CD4-positive, CD25-positive, alpha-beta regulatory T cell (primary cell): ENCODE results near the gene XPR1. TPM values are rescaled to one million over a fixed set of nuclear protein-coding genes. Genes with fewer than 3 reads are reported as not detected.

Source experiments
- ATAC-seq, 2 donors: fragments of 150-1000 bp; cut with Tn5 transposase; one replicate each; pipeline ENCODE4 v1.10.0; 2021; ENCODE audit warnings: low read depth in 2 of 2, moderate number of reproducible peaks in 2 of 2, moderate library complexity in 1 of 2
- DNase-seq, 3 donors: peaks; one replicate each; pipeline versions ENCODE4 v3.0.0 to v3.0.0-alpha.2; 2012 to 2022; ENCODE audit warnings: mixed read lengths in 1 of 3
- H3K27ac ChIP-seq: one replicate; pipeline ENCODE4 v1.7.0; 2013; ENCODE audit warnings: mild to moderate bottlenecking, low read length; ENCODE audit not compliant: insufficient read depth, poor library complexity, severe bottlenecking
- H3K27me3 ChIP-seq: one replicate; pipeline ENCODE4 v1.7.0; 2013; ENCODE audit warnings: low read length; ENCODE audit not compliant: control insufficient read depth, insufficient read depth
- H3K36me3 ChIP-seq: one replicate; pipeline ENCODE4 v1.7.0; 2013; ENCODE audit warnings: mild to moderate bottlenecking, low read length, moderate library complexity; ENCODE audit not compliant: control insufficient read depth, insufficient read depth
- H3K4me1 ChIP-seq: 2 replicates; pipeline ENCODE4 v1.7.0; 2013; ENCODE audit warnings: mild to moderate bottlenecking, low read length; ENCODE audit not compliant: insufficient read depth, control insufficient read depth, poor library complexity, severe bottlenecking
- H3K4me3 ChIP-seq: one replicate; pipeline ENCODE4 v1.7.0; 2013; ENCODE audit warnings: low read depth, mild to moderate bottlenecking, low read length, moderate library complexity
- H3K9me3 ChIP-seq, 2 experiments: 1 replicate in 1 of 2; 2 replicates in 1 of 2; pipeline ENCODE4 v1.7.0; 2013; ENCODE audit warnings: low read length in 2 of 2, mild to moderate bottlenecking in 1 of 2, moderate library complexity in 1 of 2; ENCODE audit not compliant: control insufficient read depth in 2 of 2
- H3K27ac Mint-ChIP-seq, 3 donors: one replicate each; pipeline ENCODE4 v1.8.0; 2020 to 2022; ENCODE audit warnings: mild to moderate bottlenecking in 3 of 3, mixed read lengths in 3 of 3, moderate library complexity in 2 of 3
- H3K27me3 Mint-ChIP-seq: one replicate; pipeline ENCODE4 v1.8.0; 2022; ENCODE audit warnings: mild to moderate bottlenecking, mixed read lengths
- H3K36me3 Mint-ChIP-seq: one replicate; pipeline ENCODE4 v1.8.0; 2020; ENCODE audit warnings: mixed read lengths
- H3K4me1 Mint-ChIP-seq, 4 donors: one replicate each; pipeline ENCODE4 v1.8.0; 2020 to 2022; ENCODE audit warnings: mixed read lengths in 4 of 4, mild to moderate bottlenecking in 1 of 4
- H3K4me3 Mint-ChIP-seq, 4 donors: one replicate each; pipeline ENCODE4 v1.8.0; 2020 to 2022; ENCODE audit warnings: mild to moderate bottlenecking in 4 of 4, mixed read lengths in 4 of 4, moderate library complexity in 3 of 4
- H3K9me3 Mint-ChIP-seq, 7 donors: one replicate each; pipeline ENCODE4 v1.8.0; 2020 to 2022; ENCODE audit warnings: mixed read lengths in 7 of 7, mild to moderate bottlenecking in 3 of 7, moderate library complexity in 2 of 7
- polyA plus RNA-seq, 4 donors: library from polyadenylated mRNA; unstranded; fragments of 300-500 nt; fragmentation: Illumina TruSeq; gene quantifications; one replicate each; pipeline ENCODE4 v1.2.3, GENCODE V29; 2021
- total RNA-seq: library from RNA; stranded (reverse); gene quantifications from one replicate; pipeline ENCODE4 v1.2.3, GENCODE V29; 2022

XPR1 gene
- total and polyA plus RNA-seq, 5 donors from 2014 or later = 6.4 to 24.2 (median 11.1) TPM

GRCh38 chr1:180888870-180889269, 257.0 kb downstream of the XPR1 start:
- peaks cover 13% of the 10 kb centered on the region for H3K36me3 ChIP-seq
- Mint-ChIP-seq H3K4me1 (peaks cover 0 to 7% (median 2%) of the 10 kb centered on the region in 4 donors), H3K36me3 (peaks cover 13% of the 10 kb centered on the region), H3K4me3 (no peak overlapping the region), H3K27me3 (no peaks in the 10 kb centered on the region), H3K27ac (no peak overlapping the region), H3K9me3 (no peaks in the 10 kb centered on the region)
- H3K9me3 ChIP-seq = no peaks in the 10 kb centered on the region
- DNase-seq = no peak
- no peak overlapping the region for H3K27ac ChIP-seq
- no peaks in the 10 kb centered on the region for H3K27me3 ChIP-seq
- no peaks in the 10 kb centered on the region for H3K4me1 ChIP-seq
- H3K4me3 ChIP-seq = no peak overlapping the region
- ATAC-seq = no peak

- DNase-seq (no peak), ATAC-seq (no peak)
- Histone ChIP-seq H3K4me3 (no peak overlapping the region), H3K4me1 (no peaks in the 10 kb centered on the region), H3K27ac (no peak overlapping the region), H3K27me3 (no peaks in the 10 kb centered on the region), H3K9me3 (no peaks in the 10 kb centered on the region), H3K36me3 (peaks cover 9% of the 10 kb centered on the region)
- peaks cover 11% of the 10 kb centered on the region for H3K36me3 Mint-ChIP-seq
- H3K27me3 Mint-ChIP-seq = no peaks in the 10 kb centered on the region
- no peak overlapping the region for H3K4me3 Mint-ChIP-seq
- H3K27ac Mint-ChIP-seq = no peak overlapping the region
- H3K9me3 Mint-ChIP-seq = no peaks in the 10 kb centered on the region
- peaks cover 0 to 11% (median 3%) of the 10 kb centered on the region in 4 donors for H3K4me1 Mint-ChIP-seq
Measured at GRCh38 chr1:180889325-180889724, 257.5 kb downstream of the XPR1 start.

GRCh38 chr1:180892272-180892671, 260.4 kb downstream of the XPR1 start:
- Mint-ChIP-seq H3K9me3 (no peaks in the 10 kb centered on the region), H3K4me1 (peaks cover 0 to 11% (median 3%) of the 10 kb centered on the region in 4 donors), H3K4me3 (no peak overlapping the region), H3K27me3 (no peaks in the 10 kb centered on the region), H3K27ac (peak overlapping the region in 1 of 3 donors; percentile 9), H3K36me3 (no peaks in the 10 kb centered on the region)
- H3K27ac ChIP-seq = no peak overlapping the region
- H3K36me3 ChIP-seq = no peaks in the 10 kb centered on the region
- no peaks in the 10 kb centered on the region for H3K4me1 ChIP-seq
- no peaks in the 10 kb centered on the region for H3K9me3 ChIP-seq
- H3K27me3 ChIP-seq = no peaks in the 10 kb centered on the region
- no peak for DNase-seq
- no peak overlapping the region for H3K4me3 ChIP-seq
- no peak for ATAC-seq

GRCh38 chr1:180892675-180893074, 260.9 kb downstream of the XPR1 start:
- no peak overlapping the region for H3K4me3 ChIP-seq
- no peaks in the 10 kb centered on the region for H3K36me3 ChIP-seq
- H3K9me3 ChIP-seq = no peaks in the 10 kb centered on the region
- no peaks in the 10 kb centered on the region for H3K27me3 ChIP-seq
- Mint-ChIP-seq H3K27me3 (no peaks in the 10 kb centered on the region), H3K36me3 (no peaks in the 10 kb centered on the region), H3K27ac (peak overlapping the region in 2 of 3 donors; percentile 9 to 24), H3K4me3 (no peak overlapping the region), H3K4me1 (peaks cover 0 to 11% (median 3%) of the 10 kb centered on the region in 4 donors), H3K9me3 (no peaks in the 10 kb centered on the region)
- no peak for DNase-seq
- no peak overlapping the region for H3K27ac ChIP-seq
- ATAC-seq = no peak
- no peaks in the 10 kb centered on the region for H3K4me1 ChIP-seq

- peak in 1 of 3 donors; percentile 28 for DNase-seq
- H3K9me3 Mint-ChIP-seq = no peaks in the 10 kb centered on the region
Measured at GRCh38 chr1:180893614-180894013, 261.8 kb downstream of the XPR1 start.

GRCh38 chr1:180896161-180896560, 264.3 kb downstream of the XPR1 start:
- no peak for ATAC-seq
- Histone ChIP-seq H3K36me3 (no peaks in the 10 kb centered on the region), H3K4me3 (no peak overlapping the region), H3K9me3 (no peaks in the 10 kb centered on the region), H3K27me3 (no peaks in the 10 kb centered on the region), H3K27ac (no peak overlapping the region), H3K4me1 (no peaks in the 10 kb centered on the region)
- peaks cover 1% of the 10 kb centered on the region for H3K27me3 Mint-ChIP-seq
- H3K27ac Mint-ChIP-seq = no peak overlapping the region
- H3K36me3 Mint-ChIP-seq = no peaks in the 10 kb centered on the region
- H3K4me3 Mint-ChIP-seq = no peak overlapping the region
- no peak for DNase-seq
- peaks cover 0 to 11% (median 3%) of the 10 kb centered on the region in 4 donors for H3K4me1 Mint-ChIP-seq
- peaks cover 0 to 3% (median 0%) of the 10 kb centered on the region in 7 donors for H3K9me3 Mint-ChIP-seq

More at GRCh38 chr1:180893614-180894013, 261.8 kb downstream of the XPR1 start:
- Mint-ChIP-seq H3K4me1 (peaks cover 0 to 11% (median 3%) of the 10 kb centered on the region in 4 donors), H3K27me3 (no peaks in the 10 kb centered on the region), H3K36me3 (no peaks in the 10 kb centered on the region), H3K4me3 (no peak overlapping the region), H3K27ac (peak overlapping the region in 1 of 3 donors; percentile 82)
- no peaks in the 10 kb centered on the region for H3K27me3 ChIP-seq
- H3K4me3 ChIP-seq = no peak overlapping the region
- no peak for ATAC-seq
- H3K9me3 ChIP-seq = no peaks in the 10 kb centered on the region
- no peaks in the 10 kb centered on the region for H3K36me3 ChIP-seq
- H3K27ac ChIP-seq = no peak overlapping the region
- no peaks in the 10 kb centered on the region for H3K4me1 ChIP-seq

- no peak for ATAC-seq
- no peak for DNase-seq
- Mint-ChIP-seq H3K4me3 (no peak overlapping the region), H3K27ac (no peak overlapping the region), H3K4me1 (peaks cover 0 to 6% (median 2%) of the 10 kb centered on the region in 4 donors), H3K36me3 (no peaks in the 10 kb centered on the region), H3K27me3 (peaks cover 8% of the 10 kb centered on the region), H3K9me3 (peaks cover 0 to 5% (median 0%) of the 10 kb centered on the region in 7 donors)
- Histone ChIP-seq H3K27me3 (no peaks in the 10 kb centered on the region), H3K9me3 (no peaks in the 10 kb centered on the region), H3K4me1 (no peaks in the 10 kb centered on the region), H3K4me3 (no peak overlapping the region), H3K27ac (no peak overlapping the region), H3K36me3 (no peaks in the 10 kb centered on the region)
Measured at GRCh38 chr1:180898441-180899219, 266.8 kb downstream of the XPR1 start.

- Mint-ChIP-seq H3K27me3 (peaks cover 8% of the 10 kb centered on the region), H3K27ac (no peak overlapping the region), H3K4me3 (no peak overlapping the region), H3K36me3 (no peaks in the 10 kb centered on the region), H3K4me1 (peaks cover 0 to under 1% (median 0%) of the 10 kb centered on the region in 4 donors), H3K9me3 (peaks cover 0 to 5% (median 0%) of the 10 kb centered on the region in 7 donors)
- ATAC-seq (peak in 1 of 2 donors; percentile 22), DNase-seq (no peak)
- Histone ChIP-seq H3K4me3 (no peak overlapping the region), H3K27me3 (no peaks in the 10 kb centered on the region), H3K9me3 (no peaks in the 10 kb centered on the region), H3K4me1 (no peaks in the 10 kb centered on the region), H3K36me3 (no peaks in the 10 kb centered on the region), H3K27ac (no peak overlapping the region)
Measured at GRCh38 chr1:180899262-180899661, 267.4 kb downstream of the XPR1 start.
